Adrenal gland (tissue), 12 donors: ENCODE measurements around the gene ZXDC. TPM values are rescaled to one million over a fixed set of nuclear protein-coding genes. Genes with fewer than 3 reads are reported as not detected.

ENCODE experiments used
- DNase-seq, 7 donors: peaks; one replicate each; pipeline ENCODE4 v3.0.0-alpha.2; 2019 to 2020
- H3K27ac ChIP-seq, 5 donors: fragments of 200-600 bp; sonication (generic) in 4 of 5; 1 replicate in 3 of 5; 2 replicates in 2 of 5; pipeline versions ENCODE4 v1.5.1 to v1.8.0; 2016 to 2020; ENCODE audit warnings: mild to moderate bottlenecking in 1 of 5
- H3K27me3 ChIP-seq: fragments of 200-600 bp; 2 replicates; pipeline ENCODE4 v1.8.0; 2021
- H3K36me3 ChIP-seq, 2 donors: fragments of 200-600 bp; replicated peaks in 1 of 2; 1 replicate in 1 of 2; 2 replicates in 1 of 2; pipeline versions ENCODE4 v1.5.1 to v1.8.0; 2018 to 2022
- H3K4me1 ChIP-seq, 2 donors: fragments of 200-600 bp; replicated peaks in 1 of 2; 1 replicate in 1 of 2; 2 replicates in 1 of 2; pipeline versions ENCODE4 v1.5.1 to v1.8.0; 2018 to 2021
- H3K4me3 ChIP-seq, 4 donors: fragments of 200-600 bp; sonication (generic) in 3 of 4; one replicate each; pipeline ENCODE4 v1.5.1; 2016 to 2018
- H3K9me3 ChIP-seq, 3 donors: fragments of 200-600 bp; sonication (generic) in 1 of 3; replicated peaks in 1 of 3; 1 replicate in 2 of 3; 2 replicates in 1 of 3; pipeline versions ENCODE4 v1.5.1 to v1.8.0; 2016 to 2021
- CTCF ChIP-seq, 6 experiments: fragments of 450-650 bp in 4 of 6; fragments of 200-600 bp in 2 of 6; sonication (generic) in 1 of 6; IDR thresholded peaks; 1 replicate in 5 of 6; 2 replicates in 1 of 6; pipeline versions ENCODE4 v1.5.1 to v1.8.0; 2016 to 2021; ENCODE audit warnings: antibody characterized with exemption in 6 of 6, mild to moderate bottlenecking in 2 of 6, moderate library complexity in 1 of 6
- POLR2A ChIP-seq, 2 donors: fragments of 450-650 bp; IDR thresholded peaks; one replicate each; pipeline ENCODE4 v1.6.1; 2017; ENCODE audit warnings: antibody characterized with exemption in 2 of 2, mild to moderate bottlenecking in 2 of 2, moderate library complexity in 1 of 2
- WGBS, 4 donors: extraction: QIAGEN DNeasy Blood & Tissue Kit in 2 of 4; methylation state at CpG; one replicate each; pipeline versions ENCODE4 v1.1.5 to v1.1.7; 2013 to 2017; 5-methylcytosine and 5-hydroxymethylcytosine counted together
- intact Hi-C, 2 donors: fragments of 100-400 bp; cut with DNase I; formaldehyde crosslinking; loops; one replicate each; pipeline versions ENCODE4 v1.14.1 to v1.15.0; 2022 to 2023
- polyA plus RNA-seq, 3 donors: library from polyadenylated mRNA; stranded (reverse); fragments of 200-250 nt in 2 of 3; fragments of 350-450 nt in 1 of 3; fragmentation: Illumina TruSeq in 1 of 3; extraction: RNeasy Lipid Tissue Mini Kit (QIAGEN cat#74804) in 1 of 3; gene quantifications; one replicate each; pipeline ENCODE4 v1.2.3, GENCODE V29; 2013 to 2014
- total RNA-seq, 9 donors: library from RNA; depleted of rRNA in 4 of 9; stranded (reverse); fragments of >200 nt in 4 of 9; fragments of 120-200 nt in 1 of 9; fragmentation: NEBNext Ultra II Directional in 1 of 9; extraction: Animal tissue kit (Norgen Biotek cat#: 25700) in 1 of 9; gene quantifications; one replicate each; pipeline versions ENCODE4 v1.1.0 to v1.2.4, GENCODE V29; 2013 to 2023
- donor health status: healthy with polysubstance abuse.
- donor health status: Bipolar disorder and iron deficiency.
- donor health status: DM: yes; HTN: yes; CAD: no.
- donor health status: DM: no; HTN: no; CAD: no.
- donor health status: DM: no; HTN: no; CAD: no.
- donor health status: DM: yes; HTN: yes; CAD: no.

Gene ZXDC
- total and polyA plus RNA-seq, 12 donors, result 16.4 to 45.2 (median 30.3) TPM

- H3K36me3 ChIP-seq, result peaks cover 0 to 20% of the 10 kb centered on the region in 2 donors
- no peak overlapping the region for H3K4me3 ChIP-seq
- no peaks in the 10 kb centered on the region for H3K9me3 ChIP-seq
- H3K27ac ChIP-seq, result no peak overlapping the region
- H3K27me3 ChIP-seq, result no peaks in the 10 kb centered on the region
- intact Hi-C loops, result no loop called here
- peak in 2 of 7 donors; percentile 9 to 29 for DNase-seq
- 77 to 94% (median 90%) methylated on average over 3 of the region's 3 CpGs for WGBS, 4 donors
- TF ChIP-seq POLR2A (IDR thresholded peaks at IDR 0.05) (no peak), CTCF (IDR thresholded peaks at IDR 0.05) (no peak)
- H3K4me1 ChIP-seq, result no peaks in the 10 kb centered on the region
These were observed 32.8 kb downstream of the ZXDC start for GRCh38 chr3:126442856-126443242.

GRCh38 chr3:126442094-126442855 lies 33.4 kb downstream of the ZXDC start:
- TF ChIP-seq POLR2A (IDR thresholded peaks at IDR 0.05), result no peak
- TF ChIP-seq CTCF (IDR thresholded peaks at IDR 0.05), result no peak
- H3K4me3 ChIP-seq, result no peak overlapping the region
- 86 to 89% (median 88%) methylated on average over 13 of the region's 13 CpGs for WGBS, 4 donors
- peaks cover 0 to 23% of the 10 kb centered on the region in 2 donors for H3K36me3 ChIP-seq
- H3K4me1 ChIP-seq, result no peaks in the 10 kb centered on the region
- no peaks in the 10 kb centered on the region for H3K27me3 ChIP-seq
- intact Hi-C loops, result no loop called here
- peak in 3 of 7 donors; percentile 11 to 42 (median 17) for DNase-seq
- H3K27ac ChIP-seq, result no peak overlapping the region
- H3K9me3 ChIP-seq, result no peaks in the 10 kb centered on the region

- no peaks in the 10 kb centered on the region for H3K27me3 ChIP-seq
- peaks cover 0 to 29% of the 10 kb centered on the region in 2 donors for H3K36me3 ChIP-seq
- no peak overlapping the region for H3K27ac ChIP-seq
- no peaks in the 10 kb centered on the region for H3K9me3 ChIP-seq
- H3K4me3 ChIP-seq, result no peak overlapping the region
- TF ChIP-seq POLR2A (IDR thresholded peaks at IDR 0.05) (no peak), CTCF (IDR thresholded peaks at IDR 0.05) (no peak)
- H3K4me1 ChIP-seq, result no peaks in the 10 kb centered on the region
- intact Hi-C loops, result no loop called here
- WGBS, 4 donors, result 91 to 94% (median 93%) methylated on average over 9 to 20 of the region's 20 CpGs
- DNase-seq, result peak in 2 of 7 donors; percentile 7 to 37
These were observed 34.3 kb downstream of the ZXDC start for GRCh38 chr3:126441256-126441880.

- H3K27ac ChIP-seq, result no peak overlapping the region
- no peak overlapping the region for H3K4me3 ChIP-seq
- H3K4me1 ChIP-seq, result no peaks in the 10 kb centered on the region
- no peaks in the 10 kb centered on the region for H3K27me3 ChIP-seq
- TF ChIP-seq POLR2A (IDR thresholded peaks at IDR 0.05), result no peak
- no peak for TF ChIP-seq CTCF (IDR thresholded peaks at IDR 0.05)
- WGBS, 4 donors, result 94 to 97% (median 96%) methylated on average over 9 of the region's 9 CpGs
- peaks cover 0 to 32% of the 10 kb centered on the region in 2 donors for H3K36me3 ChIP-seq
- no peaks in the 10 kb centered on the region for H3K9me3 ChIP-seq
- intact Hi-C loops, result no loop called here
- peak in 3 of 7 donors; percentile 5 to 31 (median 5) for DNase-seq
These were observed 35.0 kb downstream of the ZXDC start for GRCh38 chr3:126440709-126440995.
